Neuron (in vitro differentiated cells): Measurements from ENCODE around the gene ELFN1.

ENCODE experiments used
- H2AFZ ChIP-seq: one replicate; pipeline ENCODE4 v1.6.1; 2013; ENCODE audit warnings: low read depth, mild to moderate bottlenecking, inconsistent platforms, low read length, moderate library complexity
- H3K27me3 ChIP-seq: one replicate; pipeline ENCODE4 v1.6.1; 2013; ENCODE audit warnings: low read length; ENCODE audit not compliant: insufficient read depth
- H3K36me3 ChIP-seq: one replicate; pipeline ENCODE4 v1.6.1; 2013; ENCODE audit warnings: low read length; ENCODE audit not compliant: insufficient read depth
- H3K4me1 ChIP-seq: one replicate; pipeline ENCODE4 v1.6.1; 2013; ENCODE audit warnings: low read length; ENCODE audit not compliant: insufficient read depth
- H3K4me3 ChIP-seq: 2 replicates; pipeline ENCODE4 v1.5.1; 2013; ENCODE audit warnings: mild to moderate bottlenecking, low read length, moderate library complexity
- H3K9me3 ChIP-seq: one replicate; pipeline ENCODE4 v1.6.1; 2013; ENCODE audit warnings: low read length

The ELFN1 gene

DNA sequence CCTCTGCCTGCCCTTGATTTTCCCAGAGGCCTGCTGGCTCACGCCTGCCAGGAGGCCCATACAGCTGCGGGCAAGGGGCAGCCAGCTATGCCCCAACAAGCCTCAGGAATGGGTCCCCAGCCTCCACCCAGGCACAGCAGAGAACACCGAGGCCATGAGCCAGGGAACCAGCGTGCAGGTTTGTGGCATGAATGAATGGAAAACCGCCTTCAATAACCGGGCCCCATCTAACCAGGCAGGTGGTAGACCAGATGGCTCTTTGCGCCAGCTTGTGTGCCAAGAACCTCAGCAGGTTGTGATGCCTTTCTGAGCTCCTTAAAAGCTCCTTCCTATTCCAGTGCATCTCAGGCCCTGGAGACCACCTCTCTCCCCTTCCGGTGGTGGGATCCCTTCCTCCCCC, 50.2 kb downstream of the ELFN1 start:
- Histone ChIP-seq H3K4me3 (no peak overlapping the region), H3K36me3 (peaks cover 71% of the 10 kb centered on the region), H3K4me1 (no peaks in the 10 kb centered on the region), H3K27me3 (no peaks in the 10 kb centered on the region), H2AFZ (no peak overlapping the region), H3K9me3 (peaks cover 5% of the 10 kb centered on the region)

DNA sequence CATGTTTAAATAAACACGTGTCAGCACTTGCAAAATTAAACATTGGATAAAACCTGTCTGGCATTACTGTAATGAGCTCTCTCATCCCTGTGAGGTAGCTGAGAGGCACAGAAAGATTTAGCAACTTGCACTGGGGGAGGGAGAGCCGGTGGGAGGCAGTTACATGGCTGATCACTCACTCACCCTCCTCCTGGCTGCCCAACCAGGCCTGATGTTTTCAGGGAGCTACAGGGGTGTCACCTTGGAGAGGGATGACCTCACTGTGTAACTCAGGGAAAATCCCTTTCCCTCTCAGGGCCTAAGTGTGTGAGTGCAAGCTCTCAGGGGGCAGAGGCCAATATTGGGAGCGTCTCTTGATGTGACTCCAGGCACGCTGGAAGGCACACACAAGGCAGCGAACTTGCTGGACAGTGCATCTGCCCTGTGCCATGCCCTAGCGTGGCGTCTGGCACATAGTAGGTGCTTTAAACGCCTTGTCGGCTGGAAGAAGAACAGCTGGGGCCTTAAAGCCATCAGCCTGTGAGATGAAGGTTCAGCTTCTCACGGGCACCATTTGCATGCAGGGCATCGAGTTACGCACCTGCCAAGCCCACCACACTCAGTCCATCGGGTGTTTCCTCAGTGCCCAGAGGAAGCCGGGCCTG, 51.1 kb downstream of the ELFN1 start:
- H3K27me3 ChIP-seq, result no peaks in the 10 kb centered on the region
- no peak overlapping the region for H3K4me3 ChIP-seq
- H3K9me3 ChIP-seq, result peaks cover 5% of the 10 kb centered on the region
- no peak overlapping the region for H2AFZ ChIP-seq
- H3K36me3 ChIP-seq, result peaks cover 76% of the 10 kb centered on the region
- H3K4me1 ChIP-seq, result no peaks in the 10 kb centered on the region

DNA sequence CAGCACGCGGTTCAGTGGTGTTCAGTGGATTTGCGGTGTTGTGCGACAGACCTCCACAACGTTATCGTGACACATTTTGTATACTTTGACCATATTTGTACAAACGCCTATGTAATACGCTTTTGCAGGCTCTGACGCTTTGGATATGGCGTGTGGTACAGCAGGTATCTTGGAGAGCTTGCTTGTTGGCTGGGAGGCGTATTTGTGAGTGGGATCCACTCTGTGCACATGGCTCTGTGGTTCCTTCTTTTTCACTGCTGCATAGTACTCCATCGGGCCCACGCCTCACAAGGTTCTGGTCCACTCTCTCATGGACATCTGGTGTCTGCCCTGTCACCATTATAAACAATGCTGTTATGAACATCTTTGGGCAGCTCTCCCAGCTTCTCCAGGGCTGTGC, 53.2 kb downstream of the ELFN1 start:
- Histone ChIP-seq H3K27me3 (no peaks in the 10 kb centered on the region), H3K9me3 (peaks cover 2% of the 10 kb centered on the region), H3K4me1 (no peaks in the 10 kb centered on the region), H3K36me3 (peaks cover 68% of the 10 kb centered on the region), H2AFZ (no peak overlapping the region), H3K4me3 (no peak overlapping the region)

DNA sequence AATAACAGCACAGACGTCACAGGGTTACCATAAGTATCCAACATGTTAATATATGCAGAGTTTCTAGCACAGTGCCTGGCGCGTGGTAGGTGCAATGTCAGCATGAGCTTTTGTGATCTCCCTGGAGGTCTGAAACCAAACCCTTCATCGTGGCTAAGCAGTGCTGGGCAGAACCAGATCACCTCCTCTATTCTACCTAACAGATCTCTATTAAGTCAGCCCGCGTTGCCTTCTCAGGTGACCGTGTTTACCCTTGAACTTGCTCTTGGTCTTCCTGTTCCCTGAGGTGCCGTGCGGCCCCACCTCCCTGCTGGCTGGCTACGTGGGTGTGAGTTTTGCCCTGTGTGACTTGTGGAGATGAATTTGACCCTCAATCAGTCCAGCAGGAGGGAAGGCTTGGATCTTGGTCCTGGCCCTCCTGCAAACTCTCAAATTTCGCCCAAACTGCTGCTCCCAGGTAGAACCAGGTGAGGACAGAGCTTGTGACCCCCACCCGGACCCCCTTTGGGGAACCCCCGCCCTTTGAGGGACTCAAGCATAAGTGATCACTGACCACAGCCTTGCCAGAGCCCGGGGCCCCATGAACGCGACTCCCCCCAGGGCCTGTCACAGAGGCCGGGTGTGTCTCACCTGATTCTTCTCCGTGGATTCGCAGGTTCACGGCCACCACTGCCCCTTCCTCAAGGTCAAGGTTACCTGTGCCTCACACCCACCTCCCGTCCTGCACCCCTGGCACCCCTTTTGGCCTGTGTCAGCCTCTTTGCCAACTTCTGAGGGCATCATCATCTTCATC, 54.2 kb downstream of the ELFN1 start:
- Histone ChIP-seq H2AFZ (no peak overlapping the region), H3K4me3 (no peak overlapping the region), H3K4me1 (no peaks in the 10 kb centered on the region), H3K9me3 (peaks cover 7% of the 10 kb centered on the region), H3K36me3 (peaks cover 72% of the 10 kb centered on the region), H3K27me3 (no peaks in the 10 kb centered on the region)

DNA sequence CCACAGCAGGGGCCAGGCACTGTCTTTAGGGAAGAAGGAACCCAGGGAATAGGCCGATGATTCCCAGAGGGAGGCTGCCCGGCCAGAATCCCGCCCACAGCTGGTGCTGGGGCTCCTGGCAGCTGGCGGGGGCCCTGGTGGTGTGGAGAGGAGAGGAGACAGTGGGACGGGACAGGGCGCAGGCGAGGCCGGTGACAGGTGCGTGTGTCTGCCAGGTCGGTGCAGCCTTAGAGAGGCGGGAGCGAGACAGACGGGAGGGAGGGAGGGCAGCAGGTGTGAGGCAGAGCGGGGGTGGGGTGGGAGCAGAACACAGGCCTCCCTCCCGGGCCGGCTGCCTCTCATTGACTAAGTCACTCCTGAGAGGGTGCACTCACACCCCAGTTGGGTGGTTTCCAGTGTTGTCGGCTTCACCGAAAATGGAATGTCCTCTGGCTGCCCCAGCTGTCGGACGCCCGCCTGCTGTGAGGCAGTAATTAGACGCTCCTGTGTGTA, 55.2 kb downstream of the ELFN1 start:
- peaks cover 13% of the 10 kb centered on the region for H3K9me3 ChIP-seq
- H3K4me1 ChIP-seq, result no peaks in the 10 kb centered on the region
- no peak overlapping the region for H2AFZ ChIP-seq
- peaks cover 72% of the 10 kb centered on the region for H3K36me3 ChIP-seq
- H3K27me3 ChIP-seq, result no peaks in the 10 kb centered on the region
- H3K4me3 ChIP-seq, result no peak overlapping the region

DNA sequence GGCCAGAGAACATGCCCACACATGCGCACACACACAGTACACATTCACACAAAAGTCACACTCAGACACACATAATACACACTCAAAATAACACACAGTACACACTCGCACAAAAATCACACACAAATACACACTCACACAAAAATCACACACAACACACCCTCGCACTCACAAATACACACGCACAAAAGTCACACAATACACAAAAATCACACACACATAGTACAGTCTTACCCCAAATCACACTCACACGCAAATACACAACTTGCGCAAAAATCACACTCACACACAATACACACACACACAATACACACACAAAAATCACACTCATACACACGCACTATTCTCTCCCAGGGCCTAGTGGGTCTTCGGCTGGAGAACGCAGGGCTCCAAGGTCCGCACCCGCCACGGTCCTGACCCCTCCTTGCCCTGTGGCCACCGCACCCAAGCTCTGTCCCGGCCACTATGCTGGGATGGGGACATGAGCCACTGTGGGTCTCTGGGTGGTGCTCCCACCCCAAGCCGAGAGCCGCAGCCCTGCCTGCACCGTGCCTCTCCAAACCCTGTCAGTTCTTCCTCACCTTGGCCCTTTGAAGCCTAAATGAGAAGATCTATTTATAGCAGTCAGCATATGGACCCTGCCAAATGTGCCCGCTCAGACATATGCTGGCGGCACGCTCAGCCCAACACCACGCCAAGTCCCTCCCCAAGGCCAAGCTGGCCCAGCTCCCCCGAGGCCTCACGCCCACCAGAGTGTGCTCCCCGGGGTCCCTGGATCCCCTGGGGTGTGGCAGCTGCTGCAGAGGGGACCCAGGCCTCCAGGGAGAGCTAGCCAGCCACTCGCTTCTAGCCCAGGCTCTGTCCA, 55.9 kb downstream of the ELFN1 start:
- H3K4me1 ChIP-seq, result no peaks in the 10 kb centered on the region
- peaks cover 13% of the 10 kb centered on the region for H3K9me3 ChIP-seq
- no peaks in the 10 kb centered on the region for H3K27me3 ChIP-seq
- H3K4me3 ChIP-seq, result no peak overlapping the region
- H2AFZ ChIP-seq, result no peak overlapping the region
- peaks cover 69% of the 10 kb centered on the region for H3K36me3 ChIP-seq

DNA sequence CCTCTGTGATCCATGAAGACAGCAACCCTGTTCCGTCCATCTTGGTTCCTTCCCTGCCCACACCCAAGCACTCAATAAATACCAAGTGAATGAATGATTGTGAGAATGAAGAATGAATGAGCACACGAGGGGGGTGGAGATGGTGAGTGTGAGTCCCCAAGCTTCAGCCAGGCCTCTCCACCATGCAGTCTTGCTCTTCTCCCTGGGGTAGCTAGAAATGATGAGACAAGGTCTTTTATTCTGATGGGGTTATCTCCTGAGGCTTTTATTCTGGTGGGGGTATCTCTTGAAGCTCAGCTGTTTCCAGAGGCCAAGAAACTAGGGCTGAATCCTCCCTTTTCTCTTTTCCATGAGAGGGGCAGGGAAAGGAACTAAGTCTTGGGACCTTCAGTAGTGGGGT, 57.0 kb downstream of the ELFN1 start:
- H3K27me3 ChIP-seq, result no peaks in the 10 kb centered on the region
- H2AFZ ChIP-seq, result no peak overlapping the region
- H3K4me1 ChIP-seq, result no peaks in the 10 kb centered on the region
- no peak overlapping the region for H3K4me3 ChIP-seq
- H3K36me3 ChIP-seq, result peaks cover 71% of the 10 kb centered on the region
- peaks cover 13% of the 10 kb centered on the region for H3K9me3 ChIP-seq

DNA sequence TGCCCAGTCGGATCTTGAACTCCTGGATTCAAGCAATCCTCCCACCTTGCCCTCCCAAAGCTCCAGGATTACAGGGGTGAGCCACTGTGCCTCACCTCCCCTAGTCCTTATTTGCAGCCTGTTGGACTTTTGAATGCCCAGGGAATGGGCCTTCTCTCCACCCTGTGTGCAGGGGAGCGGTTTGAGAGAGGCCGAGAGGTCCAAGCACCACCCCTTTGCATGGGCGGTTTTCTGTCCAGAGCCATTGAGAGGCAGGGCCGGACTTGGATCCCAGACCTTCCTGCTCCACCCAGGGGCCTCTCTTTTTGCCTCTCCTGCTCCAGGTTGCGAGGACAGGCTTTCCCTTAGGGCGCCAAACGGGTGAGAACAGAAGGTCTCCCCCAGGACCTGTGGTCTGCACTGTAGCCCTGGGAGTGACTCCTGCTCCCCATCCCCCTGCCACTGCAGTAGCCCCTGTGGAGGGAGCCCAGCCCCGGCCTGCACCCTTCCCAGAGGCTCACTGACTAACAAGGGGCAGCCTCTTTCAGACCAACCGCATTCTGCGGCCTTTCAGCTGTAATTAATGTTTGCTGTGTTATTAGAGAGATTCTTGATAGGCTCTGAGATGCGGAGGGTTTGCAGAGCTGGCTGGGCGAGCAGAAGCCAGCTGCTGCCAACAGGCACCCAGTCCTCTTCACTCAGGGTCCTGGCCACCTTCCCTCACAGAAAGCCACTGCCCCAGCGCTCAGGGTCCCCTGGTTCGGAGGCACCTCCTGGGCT, 57.9 kb downstream of the ELFN1 start:
- Histone ChIP-seq H3K4me1 (no peaks in the 10 kb centered on the region), H2AFZ (no peak overlapping the region), H3K27me3 (no peaks in the 10 kb centered on the region), H3K4me3 (no peak overlapping the region), H3K36me3 (peaks cover 75% of the 10 kb centered on the region), H3K9me3 (peaks cover 13% of the 10 kb centered on the region)

DNA sequence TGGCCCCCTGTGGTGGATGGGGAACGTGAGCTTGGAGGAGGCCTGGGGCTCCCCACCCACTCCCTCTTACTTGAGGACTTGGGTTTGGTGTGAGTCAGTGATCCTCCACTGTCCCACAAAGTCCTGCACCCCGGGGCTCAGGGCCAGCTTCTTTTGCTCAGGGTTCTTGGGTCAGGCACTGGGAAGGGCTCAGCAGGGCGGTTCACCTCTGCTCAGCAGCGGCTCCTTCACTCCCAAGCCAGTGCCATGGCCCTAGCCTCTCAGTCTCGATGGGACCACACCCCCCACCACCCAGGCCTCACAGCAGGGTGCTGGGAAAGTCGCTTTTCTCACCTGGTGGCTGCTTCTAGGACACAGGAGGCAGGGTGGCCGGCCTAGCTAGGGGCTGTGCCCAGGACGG, 59.1 kb downstream of the ELFN1 start:
- H3K27me3 ChIP-seq, result no peaks in the 10 kb centered on the region
- H3K9me3 ChIP-seq, result peaks cover 10% of the 10 kb centered on the region
- no peaks in the 10 kb centered on the region for H3K4me1 ChIP-seq
- H2AFZ ChIP-seq, result no peak overlapping the region
- H3K4me3 ChIP-seq, result no peak overlapping the region
- peaks cover 76% of the 10 kb centered on the region for H3K36me3 ChIP-seq

DNA sequence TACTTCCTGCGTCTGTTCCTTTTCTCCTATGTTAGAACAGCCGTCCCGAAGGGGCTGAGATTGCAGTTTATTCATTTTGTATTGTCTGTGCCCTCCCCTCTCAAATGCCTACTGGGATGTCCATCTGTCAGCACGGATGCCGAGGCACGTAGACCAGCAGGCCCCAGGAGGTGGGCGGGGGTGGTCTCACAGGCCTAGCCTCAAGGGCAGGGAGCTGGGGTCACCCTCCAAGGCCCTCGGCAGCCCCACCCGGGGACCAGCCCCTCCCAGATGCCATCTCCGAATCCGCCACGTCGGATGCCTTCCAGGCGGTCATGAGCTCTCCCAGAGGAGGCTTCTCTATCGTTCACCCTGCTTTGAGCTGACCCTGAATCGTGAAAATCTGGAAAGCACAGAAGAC, 59.7 kb downstream of the ELFN1 start:
- Histone ChIP-seq H3K36me3 (peaks cover 77% of the 10 kb centered on the region), H2AFZ (no peak overlapping the region), H3K27me3 (no peaks in the 10 kb centered on the region), H3K4me3 (no peak overlapping the region), H3K9me3 (peaks cover 10% of the 10 kb centered on the region), H3K4me1 (no peaks in the 10 kb centered on the region)

DNA sequence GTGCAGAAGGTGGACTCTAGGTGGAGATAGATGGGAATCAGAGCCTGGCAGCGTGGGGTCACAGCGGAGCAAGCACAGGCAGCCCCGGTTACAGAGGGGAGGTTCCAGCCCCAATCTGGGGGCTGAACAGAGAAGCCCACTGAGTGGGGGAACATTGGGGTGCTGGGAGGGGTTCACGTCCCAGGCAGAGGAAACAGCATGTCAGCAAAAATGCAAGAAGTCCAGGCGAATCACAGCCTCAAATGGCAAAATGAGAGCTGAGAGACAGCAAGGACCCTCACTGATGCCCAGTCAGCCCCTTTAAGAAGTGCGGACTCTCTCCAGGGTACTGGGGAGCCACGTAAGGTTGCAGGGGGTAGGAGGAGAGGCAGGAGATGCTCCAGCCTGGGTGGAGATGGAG, 62.0 kb downstream of the ELFN1 start:
- Histone ChIP-seq H3K9me3 (peaks cover 10% of the 10 kb centered on the region), H2AFZ (no peak overlapping the region), H3K4me1 (no peaks in the 10 kb centered on the region), H3K27me3 (no peaks in the 10 kb centered on the region), H3K4me3 (no peak overlapping the region), H3K36me3 (peaks cover 68% of the 10 kb centered on the region)

DNA sequence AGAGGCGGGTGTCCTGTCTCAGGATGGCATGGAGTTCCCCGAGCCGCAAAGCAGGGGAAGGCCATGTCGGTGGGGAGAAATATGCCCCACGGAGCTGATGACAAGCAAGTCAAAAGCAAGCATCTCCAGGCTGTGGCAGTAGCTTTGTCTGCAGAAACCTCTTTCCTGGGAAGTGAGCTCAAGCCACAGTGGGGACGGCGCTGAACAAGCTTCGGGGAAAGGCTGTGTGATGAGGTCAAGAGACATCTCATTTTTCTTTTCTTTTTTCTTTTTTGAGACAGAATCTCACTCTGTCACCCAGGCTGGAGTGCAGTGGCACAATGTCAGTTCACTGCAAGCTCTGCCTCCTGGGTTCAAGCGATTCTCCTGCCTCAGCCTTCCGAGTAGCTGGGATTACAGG, 62.6 kb downstream of the ELFN1 start:
- Histone ChIP-seq H3K9me3 (peaks cover 10% of the 10 kb centered on the region), H3K4me3 (no peak overlapping the region), H3K36me3 (peaks cover 67% of the 10 kb centered on the region), H3K4me1 (no peaks in the 10 kb centered on the region), H2AFZ (no peak overlapping the region), H3K27me3 (no peaks in the 10 kb centered on the region)
